Tongue (tissue), 3 donors: ENCODE data around the gene CENPN. TPM values are rescaled to one million over a fixed set of nuclear protein-coding genes. Genes with fewer than 3 reads are reported as not detected.

Experiments used
- DNase-seq: peaks from one replicate; pipeline ENCODE4 v3.0.0-alpha.2; 2015
- small RNA-seq: library from RNA; depleted of rRNA; stranded (forward); fragments of <200 nt; gene quantifications from one replicate; pipeline ENCODE3, GENCODE V24; 2014; ENCODE audit warnings: low replicate concordance
- total RNA-seq: library from RNA; depleted of rRNA; stranded (reverse); fragments of >200 nt; gene quantifications from one replicate; pipeline ENCODE4 v1.2.3, GENCODE V29; 2014

Gene CENPN
- total RNA-seq, 1 donor from 2014 or later, result 35.2 TPM

GRCh38 chr16:81081014-81081413 lies 74.0 kb downstream of the CENPN start:
- no peak for DNase-seq

Small RNAs within 50 kb of the gene (small RNA-seq; reads per million reads assigned to genes)
- not detected for gene AC092718.3

Other genes with a start within 250 kb of the CENPN start
- gene CDYL2, start 202.6 kb upstream of the CENPN start, total RNA-seq, result 2.4 TPM
- gene CMC2, start 329 bp upstream of the CENPN start, total RNA-seq, result 21.4 TPM
- gene ATMIN, start 28.6 kb downstream of the CENPN start, total RNA-seq, result 28.9 TPM
- 0.92 TPM for gene C16orf46, start 70.0 kb downstream of the CENPN start, total RNA-seq
- 40.8 TPM for gene GCSH, start 89.2 kb downstream of the CENPN start, total RNA-seq
- 0.10 TPM for gene BCO1, start 231.5 kb downstream of the CENPN start, total RNA-seq